Measurements from ENCODE around the gene COL23A1.
"Not testable (repeated sequence)": the region's sequence is repeated elsewhere in the genome, so short reads cannot be mapped to it uniquely, and the experiment has no call there.

Gene COL23A1

GRCh38 chr5:178333821-178334481, 256.2 kb downstream of the COL23A1 start:
- DNase-seq: no peak

- no peak for DNase-seq
Observed at GRCh38 chr5:178332210-178332641, 258.0 kb downstream of the COL23A1 start.

GRCh38 chr5:178331491-178331996, 258.6 kb downstream of the COL23A1 start:
- no peak for DNase-seq

- DNase-seq: no peak
Observed at GRCh38 chr5:178330791-178331404, 259.3 kb downstream of the COL23A1 start.

GRCh38 chr5:178328826-178329730, 261.1 kb downstream of the COL23A1 start:
- DNase-seq: no peak

- DNase-seq: no peak
Observed at GRCh38 chr5:178327931-178328711, 262.1 kb downstream of the COL23A1 start.

GRCh38 chr5:178327446-178327845, 262.7 kb downstream of the COL23A1 start:
- no peak for DNase-seq

- no peak for DNase-seq
Observed at GRCh38 chr5:178326374-178326715, 263.8 kb downstream of the COL23A1 start.

GRCh38 chr5:178325679-178326373, 264.4 kb downstream of the COL23A1 start:
- no peak for DNase-seq

- DNase-seq: no peak
Observed at GRCh38 chr5:178325311-178325678, 264.9 kb downstream of the COL23A1 start.

GRCh38 chr5:178324481-178325310, 265.5 kb downstream of the COL23A1 start:
- no peak for DNase-seq

- no peak for DNase-seq
Observed at GRCh38 chr5:178323961-178324360, 266.2 kb downstream of the COL23A1 start.

GRCh38 chr5:178323541-178323865, 266.7 kb downstream of the COL23A1 start:
- DNase-seq: no peak

GRCh38 chr5:178322736-178323540, 267.3 kb downstream of the COL23A1 start:
- DNase-seq: no peak

GRCh38 chr5:178320281-178320855, 269.8 kb downstream of the COL23A1 start:
- DNase-seq: no peak

- DNase-seq: no peak
Observed at GRCh38 chr5:178319541-178320041, 270.6 kb downstream of the COL23A1 start.

GRCh38 chr5:178318893-178319292, 271.3 kb downstream of the COL23A1 start:
- no peak for DNase-seq

- no peak for DNase-seq
Observed at GRCh38 chr5:178318382-178318781, 271.8 kb downstream of the COL23A1 start.

- DNase-seq: not testable (repeated sequence)
Observed at GRCh38 chr5:178317727-178318126, 272.5 kb downstream of the COL23A1 start.
